HG03558 (cell line): Measurements from ENCODE around the gene COL4A6.

Experiments used
- ATAC-seq: cut with Tn5 transposase; IDR thresholded peaks from one replicate; pipeline ENCODE4 v1.9.1; 2021; ENCODE audit warnings: moderate number of reproducible peaks; ENCODE audit not compliant: unreplicated experiment; ENCODE audit errors: extremely low read depth

The COL4A6 gene

DNA sequence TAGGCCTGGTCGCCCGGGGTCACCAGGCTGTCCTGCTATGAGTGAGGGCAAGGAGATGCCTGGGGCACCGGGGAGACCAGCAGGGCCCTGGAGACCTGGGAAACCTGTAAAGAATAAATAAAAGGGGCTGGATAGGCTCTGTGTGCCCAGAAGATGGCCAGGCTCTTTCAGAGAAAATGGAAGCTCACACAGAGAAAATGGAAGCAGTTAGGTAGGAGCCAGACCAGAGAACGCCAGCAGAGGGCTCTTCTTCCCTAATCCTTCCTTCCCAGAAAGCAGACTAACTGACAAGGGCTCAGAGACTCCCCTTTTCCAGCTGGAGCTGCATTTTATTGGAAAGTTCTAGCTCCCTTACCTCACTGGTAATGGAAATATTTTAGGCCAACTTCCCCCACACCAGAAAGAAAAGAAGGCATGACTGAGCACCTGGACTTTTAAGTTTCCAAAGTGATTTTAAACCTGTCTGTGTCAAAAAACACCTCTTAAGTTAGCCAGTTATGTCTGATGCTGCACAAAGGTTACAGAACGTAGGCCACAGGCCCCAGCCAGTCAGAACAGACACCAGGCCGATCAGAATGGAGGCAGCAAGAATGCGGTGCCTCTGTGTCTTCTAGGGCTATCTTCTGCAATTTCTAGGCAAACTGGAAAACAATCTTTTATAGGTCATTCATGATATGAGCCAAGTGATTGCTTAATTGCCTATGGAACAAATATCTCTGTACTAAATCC lies 272.7 kb downstream of the COL4A6 start:
- no peak for ATAC-seq

DNA sequence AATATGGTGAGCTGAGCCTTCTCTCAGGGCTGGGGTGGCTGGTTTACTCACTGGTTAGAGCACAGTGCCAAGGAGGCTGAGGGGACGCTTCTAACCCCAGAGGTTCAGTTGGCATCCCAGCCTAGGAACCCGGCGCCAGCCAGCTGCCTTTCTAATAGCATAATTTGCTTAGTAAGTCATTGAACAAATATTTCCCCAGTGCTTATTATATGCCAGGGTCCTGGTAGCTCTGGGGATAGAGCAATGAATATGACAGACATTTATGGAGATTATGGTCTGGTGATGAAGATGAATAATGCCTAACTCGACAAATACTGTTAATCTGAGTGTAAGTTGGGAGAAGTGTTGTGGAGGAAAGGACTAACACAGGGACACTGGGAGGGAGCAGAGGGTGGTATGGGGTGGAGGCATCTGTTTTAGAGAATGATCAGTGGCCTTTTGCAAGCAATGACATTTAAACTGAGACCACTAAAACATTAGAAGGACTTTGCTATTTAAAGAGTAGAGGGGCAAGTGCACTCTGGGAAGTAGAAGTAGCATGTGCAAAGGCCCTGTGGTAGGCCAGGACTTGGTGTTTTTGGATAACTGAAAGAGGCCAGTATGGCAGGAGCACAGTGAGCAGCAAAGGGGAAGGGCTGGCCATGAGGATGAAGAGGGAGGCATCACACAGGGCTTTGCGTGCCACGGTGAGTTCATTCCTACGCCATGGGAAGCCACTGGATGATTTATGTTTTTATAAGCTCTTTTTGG lies 274.7 kb downstream of the COL4A6 start:
- ATAC-seq, result no peak

DNA sequence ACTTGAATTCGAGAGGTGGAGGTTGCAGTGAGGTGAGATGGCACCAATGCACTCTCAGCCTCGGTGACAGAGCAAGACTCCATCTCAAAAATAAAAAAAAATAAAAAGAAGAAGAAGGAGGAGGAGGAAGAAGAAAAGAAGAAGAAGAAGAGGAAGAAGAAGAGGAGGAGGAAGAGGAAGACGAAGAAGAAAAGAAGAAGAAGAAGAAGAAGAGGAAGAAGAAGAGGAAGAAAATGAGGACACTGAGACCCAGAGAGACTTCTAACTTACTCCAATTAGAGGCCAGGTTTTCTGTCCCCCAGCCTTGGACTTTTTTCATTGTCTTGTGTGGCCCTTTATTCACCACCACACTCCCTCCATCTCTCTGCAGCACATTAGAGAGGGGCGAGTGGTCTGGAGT lies 276.0 kb downstream of the COL4A6 start:
- ATAC-seq, result no peak

DNA sequence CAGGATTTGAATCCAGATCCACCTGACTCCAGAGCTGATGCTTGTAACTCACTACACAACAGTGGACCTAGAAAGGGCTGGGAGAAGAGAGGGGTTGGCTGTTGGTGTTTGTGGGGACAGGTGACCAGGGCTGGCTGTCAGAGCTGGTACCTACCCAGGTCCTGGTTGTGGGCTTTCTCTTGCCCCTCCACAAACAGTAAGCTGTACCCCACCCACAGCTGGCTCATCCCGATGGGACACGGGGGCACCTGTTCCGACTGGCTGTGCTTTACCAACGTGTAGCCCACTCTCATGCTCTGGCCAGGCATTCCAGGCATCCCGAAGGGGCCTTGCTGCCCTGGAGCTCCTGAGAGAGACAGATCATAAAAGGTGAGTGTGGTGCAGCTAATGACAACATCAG lies 277.9 kb downstream of the COL4A6 start:
- no peak for ATAC-seq

DNA sequence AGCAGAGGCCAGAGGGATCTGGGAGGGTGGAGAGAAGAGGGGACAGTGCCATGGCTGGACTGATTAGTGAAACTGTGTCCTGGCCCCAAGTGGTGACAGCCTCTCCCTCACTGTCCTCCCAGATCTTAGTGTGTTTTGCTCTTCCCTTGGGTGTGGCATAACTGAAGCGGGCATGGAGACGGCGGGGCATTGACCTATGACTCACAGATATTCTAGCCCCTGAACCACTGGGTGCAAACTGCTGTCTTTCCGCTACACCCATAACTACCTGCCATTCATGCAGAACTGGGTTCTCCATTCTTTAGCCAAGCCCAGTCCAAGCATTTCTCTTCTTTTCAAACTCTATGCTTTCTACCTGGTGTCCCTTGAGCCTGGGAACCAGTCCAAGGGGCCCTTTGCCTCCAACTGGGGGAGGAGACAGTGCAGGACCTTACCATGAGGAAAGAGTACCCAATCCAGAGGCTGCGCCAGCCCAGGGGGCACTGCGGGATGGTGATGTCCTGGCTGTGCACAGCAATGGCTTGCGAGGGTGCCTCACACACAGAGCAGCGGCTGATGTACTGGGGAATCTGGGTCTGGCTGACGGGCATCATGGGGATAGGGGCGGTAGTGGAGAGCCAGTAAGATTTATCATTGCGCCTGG lies 279.1 kb downstream of the COL4A6 start:
- no peak for ATAC-seq

DNA sequence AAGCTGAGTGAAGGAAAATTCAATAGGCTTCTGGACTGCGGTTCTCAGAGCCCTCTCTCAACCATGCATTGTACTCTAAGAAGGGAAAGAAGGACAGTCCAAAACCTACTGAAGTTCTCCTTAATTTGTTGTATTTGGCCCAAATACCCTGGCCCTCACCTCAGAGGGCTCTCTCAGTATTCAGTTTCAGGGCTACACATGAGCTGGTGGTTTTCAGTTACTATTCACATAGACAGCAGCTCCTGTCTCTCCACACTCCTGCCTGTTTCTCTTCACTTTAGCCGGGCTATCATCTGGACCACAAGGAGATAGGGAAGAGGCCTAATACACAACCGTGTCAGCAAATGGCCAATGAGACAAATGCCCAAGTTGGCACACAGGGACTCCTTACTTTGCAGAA lies 280.6 kb downstream of the COL4A6 start:
- no peak for ATAC-seq

DNA sequence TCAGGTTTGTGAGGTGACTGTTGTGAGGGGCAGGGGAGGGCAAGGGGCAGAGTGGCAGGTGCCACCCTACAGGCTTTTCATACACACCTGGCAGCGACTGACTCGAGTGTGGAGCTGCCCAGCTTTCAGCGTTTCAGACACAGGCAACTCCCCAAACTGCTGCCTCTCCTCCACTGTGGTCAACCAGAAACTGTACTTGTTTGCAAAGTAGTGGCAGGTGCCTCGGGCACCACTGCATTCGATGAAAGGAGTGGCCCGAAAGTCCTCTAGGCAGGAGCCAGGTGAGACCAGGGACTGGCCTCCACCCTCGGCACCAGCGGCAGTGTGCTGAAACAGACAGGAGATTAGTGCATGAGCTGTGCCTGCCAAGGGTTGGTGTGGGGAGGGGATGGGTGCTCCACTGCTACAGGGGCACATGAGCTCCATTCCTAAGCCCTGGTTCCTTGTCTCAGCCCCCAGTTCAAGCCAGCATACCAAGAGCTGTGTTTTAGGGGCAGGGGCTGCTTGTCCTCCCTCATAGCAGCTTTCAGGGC lies 281.2 kb downstream of the COL4A6 start:
- ATAC-seq, result no peak

DNA sequence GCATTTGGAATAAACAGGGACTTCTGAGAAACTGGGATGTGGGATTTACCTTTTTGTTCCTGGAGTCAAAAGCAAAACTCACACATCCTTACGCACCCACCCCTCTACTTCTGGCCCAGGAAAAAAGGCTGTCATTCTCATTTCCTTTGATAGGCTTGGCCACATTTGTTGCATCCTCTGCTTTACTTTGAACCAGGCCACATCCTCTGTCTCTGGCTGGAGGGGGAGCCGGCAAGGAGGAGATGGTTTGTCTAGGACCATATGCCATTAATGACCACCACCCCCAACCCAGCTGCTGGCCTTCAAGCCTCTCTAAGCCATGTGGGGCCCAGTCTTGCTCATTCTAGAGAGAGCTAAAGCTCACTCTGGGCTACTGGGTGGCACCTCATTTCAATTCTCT lies 282.1 kb downstream of the COL4A6 start:
- no peak for ATAC-seq

DNA sequence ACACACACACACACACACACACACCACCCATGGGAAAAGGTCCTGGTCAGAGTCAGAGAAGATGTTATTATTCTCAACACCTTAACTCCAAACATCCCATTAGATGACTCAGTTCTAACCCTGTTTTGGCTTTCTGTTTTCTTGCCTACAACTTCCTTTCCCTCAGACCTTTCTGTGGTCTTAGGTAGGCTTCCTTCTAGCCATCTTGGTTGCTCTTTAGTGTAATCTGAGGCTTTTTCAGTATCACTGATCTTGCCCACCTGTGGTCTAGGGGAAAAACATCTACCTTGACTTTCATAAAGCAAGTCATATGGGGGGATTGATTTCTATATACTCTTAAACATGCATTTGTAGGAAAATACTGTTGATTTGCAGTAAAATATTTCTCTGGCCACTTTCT lies 289.7 kb downstream of the COL4A6 start:
- peak; percentile 85 for ATAC-seq

DNA sequence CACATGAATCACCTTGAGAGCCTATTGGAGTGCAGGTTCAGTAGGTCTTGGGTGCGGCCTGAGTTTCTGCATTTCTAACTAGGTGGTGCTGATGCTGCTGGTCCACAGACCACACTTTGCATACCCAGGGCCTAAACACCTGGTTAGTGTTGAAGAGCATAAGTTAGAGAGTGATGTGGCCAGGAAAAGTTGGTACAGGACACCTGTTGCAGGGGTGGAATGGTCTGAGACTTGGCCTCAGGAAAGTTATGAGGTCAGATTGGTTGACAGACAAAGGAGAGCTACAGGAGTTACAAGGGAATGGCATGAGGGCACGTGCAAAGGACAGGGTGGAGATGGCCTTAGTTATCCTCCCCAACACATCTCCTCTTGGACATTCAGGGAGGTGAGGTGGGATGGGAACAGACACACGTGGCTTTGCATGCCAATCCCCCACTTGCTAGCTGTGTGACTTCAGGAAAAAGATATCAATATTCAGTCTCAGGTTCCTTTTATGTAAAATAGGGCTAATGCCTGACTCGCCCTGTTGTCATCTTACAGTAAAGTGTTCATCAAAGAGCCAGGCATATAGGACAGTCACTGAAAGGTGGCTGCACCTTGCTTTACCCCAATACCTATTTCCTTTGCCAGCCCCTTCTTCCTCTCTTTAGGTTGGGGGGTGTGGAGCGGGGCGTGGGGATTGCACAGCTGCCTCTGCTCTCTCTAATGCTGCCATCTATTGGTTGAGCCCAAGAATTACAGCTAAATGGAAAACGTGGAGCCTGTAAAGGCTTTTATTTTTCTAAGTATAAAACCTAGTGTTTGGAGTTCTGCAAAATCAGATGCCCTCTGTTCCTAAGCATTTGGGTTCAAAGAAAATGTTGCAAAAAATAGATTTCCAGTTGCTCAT lies 299.2 kb downstream of the COL4A6 start:
- ATAC-seq, result no peak

DNA sequence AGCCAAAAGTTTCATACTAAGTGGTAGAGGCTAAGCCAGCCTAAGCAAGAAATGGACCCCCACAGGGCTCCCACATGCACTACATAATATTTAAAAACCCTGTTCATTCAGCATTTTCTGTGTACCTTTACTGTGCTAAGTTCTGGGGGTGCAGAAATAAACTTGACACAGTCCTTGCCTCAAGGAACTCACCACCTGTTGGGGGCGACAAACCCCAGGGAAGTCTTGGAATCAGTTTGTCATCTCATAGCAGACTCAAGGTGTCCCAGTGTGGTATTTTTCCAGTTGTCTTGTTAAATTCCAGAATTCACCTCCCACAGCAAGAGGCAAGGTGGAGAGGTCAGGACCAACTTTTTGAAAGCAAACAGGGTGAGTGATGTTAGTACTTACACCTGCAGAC lies 303.5 kb downstream of the COL4A6 start:
- no peak for ATAC-seq

DNA sequence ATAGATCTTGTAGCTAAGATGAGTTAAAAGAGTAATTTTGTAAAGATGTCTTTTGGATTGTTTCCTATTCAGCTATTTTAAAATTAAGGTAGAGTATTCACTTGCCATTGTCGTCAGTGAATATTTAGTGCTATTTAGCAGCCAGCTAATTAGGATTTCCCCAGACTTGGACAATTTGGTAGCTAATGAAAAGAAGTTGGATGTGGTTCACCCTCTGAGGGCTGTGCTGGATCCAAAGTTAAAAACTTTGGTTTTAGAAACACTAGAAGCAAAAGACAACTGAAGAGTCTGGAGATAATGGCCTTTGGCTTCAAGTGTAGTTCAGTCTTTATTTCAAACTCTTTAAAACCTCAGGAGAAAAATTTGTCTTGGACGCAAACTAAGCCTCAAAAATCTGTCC lies 305.3 kb downstream of the COL4A6 start:
- no peak for ATAC-seq

DNA sequence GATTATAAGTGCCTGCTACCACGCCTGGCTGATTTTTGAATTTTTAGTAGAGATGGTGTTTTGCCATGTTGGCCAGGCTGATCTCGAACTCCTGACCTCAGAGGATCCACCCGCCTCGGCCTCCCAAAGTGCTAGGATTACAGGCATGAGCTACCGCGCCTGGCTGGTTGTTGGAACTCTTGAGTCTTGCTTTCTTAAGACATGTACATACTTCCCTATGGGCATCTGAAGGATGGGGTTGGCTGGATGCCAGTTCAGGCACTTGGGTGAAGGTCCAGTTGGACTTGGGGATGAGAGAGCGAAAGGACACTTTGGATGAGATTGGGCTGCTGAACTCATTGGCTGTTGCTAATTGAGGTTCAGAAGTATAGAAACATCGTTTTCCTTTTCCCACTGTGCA lies 306.2 kb downstream of the COL4A6 start:
- no peak for ATAC-seq

DNA sequence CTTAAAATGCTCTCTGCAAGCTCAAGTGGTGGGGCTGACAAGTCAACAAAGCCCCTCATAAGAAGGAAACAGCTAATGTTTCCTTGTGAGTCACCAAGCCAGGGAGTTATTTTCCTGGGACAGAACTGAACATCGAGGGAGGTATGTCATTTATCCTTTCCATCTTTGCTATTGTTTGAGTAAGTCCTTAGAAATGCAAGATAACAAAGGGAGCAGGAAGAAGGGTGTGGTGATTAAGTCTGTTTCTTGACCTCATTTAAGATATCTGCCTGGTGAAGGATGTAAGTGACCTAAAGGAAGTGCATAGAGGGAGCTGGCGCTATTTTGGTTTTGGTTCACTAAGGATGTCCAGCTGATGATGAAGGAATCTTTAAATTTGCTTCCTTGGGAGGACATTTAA lies 306.8 kb downstream of the COL4A6 start:
- no peak for ATAC-seq

DNA sequence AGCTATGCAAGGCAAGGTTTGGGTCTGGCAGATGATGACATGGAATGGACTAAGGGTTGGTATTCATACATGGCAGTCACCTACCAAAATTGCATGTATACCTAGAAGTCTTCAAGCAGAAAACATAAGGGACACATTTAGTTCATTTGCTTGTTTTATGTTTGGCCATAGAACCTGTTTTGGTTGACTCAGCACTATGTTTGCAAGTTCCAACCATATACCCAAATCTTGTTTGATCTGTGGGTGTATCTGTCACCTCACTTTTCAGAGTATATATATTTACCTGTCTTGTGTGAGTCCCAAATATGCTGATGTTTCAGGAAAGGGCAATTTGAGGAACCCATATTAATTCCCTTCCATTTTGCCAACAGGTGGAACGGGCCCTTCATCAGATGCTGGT lies 307.3 kb downstream of the COL4A6 start:
- ATAC-seq, result no peak

DNA sequence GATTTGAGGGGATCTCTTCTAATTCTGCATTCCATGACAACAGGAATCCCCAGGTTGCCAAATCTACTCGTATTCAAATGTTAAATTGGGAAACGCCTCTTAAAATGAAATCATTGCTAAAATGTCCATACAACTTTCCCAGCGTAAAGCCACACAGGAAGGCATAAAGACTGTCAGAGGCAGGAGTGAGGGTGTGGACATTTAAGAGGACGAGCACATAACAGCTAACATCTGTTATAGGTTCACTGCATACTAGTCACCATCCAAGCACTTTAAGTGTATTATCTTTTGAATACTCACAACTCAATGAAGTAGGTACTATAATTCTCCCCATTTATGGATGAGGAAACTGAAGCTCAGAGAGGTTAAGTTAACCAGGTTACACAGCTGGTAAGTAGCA lies 311.1 kb downstream of the COL4A6 start:
- ATAC-seq, result no peak

DNA sequence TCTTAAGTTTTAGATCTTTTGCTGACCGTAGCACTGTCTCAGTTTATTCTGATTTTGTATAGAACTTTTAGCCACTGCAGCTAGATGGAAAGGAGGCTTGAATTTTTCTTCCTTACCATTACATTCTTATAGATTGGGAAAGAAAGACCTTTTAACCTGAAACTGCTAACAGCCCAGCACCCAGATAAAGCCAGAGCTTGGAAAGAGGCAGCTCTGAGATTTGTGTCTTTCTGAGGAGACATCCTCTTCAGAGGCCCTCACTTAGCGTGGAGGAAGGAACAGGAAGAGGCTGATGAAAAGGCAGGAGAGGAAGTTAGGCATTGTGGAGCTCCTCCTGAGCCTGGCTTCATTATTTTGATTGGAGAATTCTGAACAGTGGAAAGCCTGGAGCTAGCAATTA lies 311.6 kb downstream of the COL4A6 start:
- ATAC-seq, result no peak

DNA sequence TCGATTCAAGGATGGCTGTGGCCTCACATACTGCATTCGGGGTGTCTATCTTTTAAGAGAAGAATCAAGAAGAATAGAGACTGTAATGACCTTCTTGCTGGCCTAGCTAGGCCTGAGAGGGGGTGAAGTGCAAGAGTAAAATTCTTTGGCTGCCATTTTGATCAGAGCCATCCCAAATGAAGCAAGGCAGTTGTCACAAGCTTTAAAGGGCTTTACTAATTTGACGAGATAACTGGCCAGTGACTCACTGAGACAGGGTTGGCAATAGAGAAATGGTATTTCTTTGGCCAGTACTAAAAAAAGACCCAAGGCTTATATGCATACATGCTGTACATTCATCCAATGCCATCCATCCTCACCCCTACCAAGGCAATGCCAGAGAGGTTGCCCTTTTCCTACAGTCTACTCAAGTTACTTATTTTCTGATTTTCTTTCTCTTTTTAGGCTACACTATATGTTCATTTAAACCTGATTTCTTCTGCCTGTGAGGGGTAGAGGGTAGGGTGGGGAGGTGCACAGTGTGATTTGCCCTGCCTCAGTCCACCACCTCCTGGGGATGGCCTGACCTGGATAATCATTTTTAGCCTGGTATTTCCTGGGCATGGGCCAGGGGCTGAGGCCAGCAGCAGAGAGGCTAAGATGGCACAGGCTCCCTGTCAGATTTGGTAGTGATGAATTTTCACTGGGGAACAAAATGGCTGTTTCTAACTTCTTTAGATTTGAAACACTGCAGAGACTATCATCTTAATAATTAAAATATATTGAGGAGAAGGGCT lies 314.4 kb downstream of the COL4A6 start:
- ATAC-seq, result no peak

DNA sequence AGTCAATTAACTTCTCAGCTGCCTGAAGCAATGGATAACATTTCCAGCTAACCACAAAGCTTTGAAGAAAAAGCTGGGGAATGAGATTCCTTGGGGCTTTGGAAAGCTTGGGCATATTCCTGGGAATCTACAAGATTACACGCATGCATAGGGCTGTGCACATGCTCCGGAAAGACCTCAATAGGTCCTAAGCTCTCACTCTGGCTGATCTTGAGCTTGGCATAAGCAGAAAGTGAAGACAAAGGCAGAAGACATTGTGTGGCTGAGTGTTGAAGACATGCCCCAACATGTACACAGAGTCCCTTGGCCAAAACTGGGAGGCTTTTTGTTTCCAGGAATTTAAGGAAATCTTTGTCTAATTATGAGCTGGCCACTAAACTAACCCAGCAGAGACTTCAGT lies 315.5 kb downstream of the COL4A6 start:
- ATAC-seq, result no peak

DNA sequence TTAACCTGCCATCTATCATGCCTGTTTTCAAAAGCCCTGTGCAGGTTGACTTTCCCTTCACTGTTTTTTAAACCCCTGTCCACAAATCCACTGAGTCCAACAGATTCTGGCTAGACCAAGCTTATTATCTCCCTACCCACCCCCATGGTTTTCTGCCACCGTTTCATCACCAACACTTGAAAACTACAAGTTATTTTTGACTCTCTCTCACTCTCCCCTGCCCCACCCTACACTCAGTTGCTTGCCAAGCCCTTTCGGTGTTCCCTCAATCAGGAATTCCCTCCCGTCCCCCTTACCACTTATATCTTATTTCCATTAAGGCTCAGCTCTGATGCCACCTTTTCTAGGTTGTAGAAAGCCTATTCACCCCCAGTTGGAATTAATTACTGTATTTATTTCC lies 316.9 kb downstream of the COL4A6 start:
- ATAC-seq, result no peak
